Panc1 (cell line): ENCODE results near the gene AHI1. TPM values are rescaled to one million over a fixed set of nuclear protein-coding genes. Genes with fewer than 3 reads are reported as not detected.
A peak's percentile ranks its signal among the peaks of the same experiment; 100 is the strongest.

ENCODE experiments used
- ATAC-seq: fragments of 200-7000 bp; cut with Tn5 transposase; 2 replicates; pipeline ENCODE4 v1.9.1; 2020; ENCODE audit warnings: mild to moderate bottlenecking, moderate library complexity
- BruUV-seq: library from RNA; stranded (reverse); fragments of 400-500 nt; replicated peaks from 2 replicates; lab custom pipeline; 2021; lab: Mats Ljungman, UMichigan
- CTCF ChIA-PET: fragments of 300-600 bp; sonication (Branson Sonifier 250); formaldehyde crosslinking; loops from one replicate; lab custom pipeline; 2022; ENCODE audit warnings: antibody characterized with exemption; lab: Charles Lee
- POLR2A ChIA-PET: fragments of 300-600 bp; sonication (Branson Sonifier 250); formaldehyde crosslinking; loops from one replicate; lab custom pipeline; 2022; ENCODE audit warnings: antibody characterized with exemption; lab: Charles Lee
- DNase-seq: peaks from one replicate; pipeline ENCODE4 v3.0.0-alpha.2; 2010; ENCODE audit warnings: low read depth, low spot score
- H3K27ac ChIP-seq: 2 replicates; pipeline ENCODE4 v1.5.1; 2011; ENCODE audit warnings: mild to moderate bottlenecking, low read length, inconsistent platforms
- H3K27me3 ChIP-seq: fragments of 200-500 bp; sonication (Bioruptor generic); 2 replicates; pipeline ENCODE4 v1.6.0; 2014; ENCODE audit warnings: low read length, inconsistent platforms; ENCODE audit not compliant: control insufficient read depth, insufficient read depth
- H3K36me3 ChIP-seq: fragments of 200-500 bp; sonication (Bioruptor generic); 2 replicates; pipeline ENCODE4 v1.5.1; 2014; ENCODE audit warnings: inconsistent platforms, mild to moderate bottlenecking, low read length, moderate library complexity; ENCODE audit not compliant: control insufficient read depth, insufficient read depth
- H3K4me1 ChIP-seq: 2 replicates; pipeline ENCODE4 v1.5.1; 2011; ENCODE audit warnings: inconsistent platforms, mild to moderate bottlenecking, low read length, moderate library complexity; ENCODE audit not compliant: control insufficient read depth, insufficient read depth
- H3K4me3 ChIP-seq, 2 experiments: 2 replicates each; pipeline ENCODE4 v1.5.1; 2011 to 2012; ENCODE audit warnings: low read depth in 2 of 2, low read length in 2 of 2, mild to moderate bottlenecking in 2 of 2, inconsistent platforms in 1 of 2, moderate library complexity in 1 of 2
- H3K9me3 ChIP-seq: fragments of 200-500 bp; sonication (Bioruptor generic); 2 replicates; pipeline ENCODE4 v1.5.1; 2014; ENCODE audit warnings: low read depth, mild to moderate bottlenecking, inconsistent platforms, low read length, moderate library complexity; ENCODE audit not compliant: control insufficient read depth, insufficient read depth
- CTCF ChIP-seq: fragments of 450-650 bp; IDR thresholded peaks from 2 replicates; pipeline ENCODE4 v1.5.1; 2017; ENCODE audit warnings: mild to moderate bottlenecking
- POLR2AphosphoS5 ChIP-seq: IDR thresholded peaks from 2 replicates; pipeline ENCODE4 v1.6.1; 2012; ENCODE audit warnings: mild to moderate bottlenecking, low read depth, low read length, moderate library complexity
- REST ChIP-seq, 2 experiments: IDR thresholded peaks; 2 replicates each; pipeline ENCODE4 v1.6.1; 2011 to 2012; ENCODE audit warnings: low read depth in 2 of 2, control low read depth in 1 of 2, low read length in 1 of 2, mild to moderate bottlenecking in 1 of 2, moderate library complexity in 1 of 2; ENCODE audit not compliant: insufficient read depth in 1 of 2
- SIN3A ChIP-seq: IDR thresholded peaks from 2 replicates; pipeline ENCODE4 v1.6.1; 2012; ENCODE audit warnings: low read depth, mild to moderate bottlenecking, low read length, moderate library complexity, borderline replicate concordance; ENCODE audit not compliant: insufficient read depth
- TCF7L2 ChIP-seq: IDR thresholded peaks from 2 replicates; pipeline ENCODE4 v1.6.1; 2011; ENCODE audit warnings: mild to moderate bottlenecking, low read depth, low read length, inconsistent platforms
- in situ Hi-C: cut with HindIII; loops from 2 replicates; pipeline ENCODE4 v1.10.0; 2016; ENCODE audit warnings: low sequenced_read_pairs, low pct_unique_long_range_greater_than_20kb
- intact Hi-C: fragments of 100-400 bp; cut with micrococcal nuclease; formaldehyde crosslinking; loops from one replicate; pipeline ENCODE4 v1.10.0; 2022; ENCODE audit not compliant: unreplicated experiment
- total RNA-seq: library from RNA; stranded (reverse); gene quantifications from one replicate; pipeline ENCODE4 v1.2.1, GENCODE V29; 2021; ENCODE audit not compliant: unreplicated experiment

Gene AHI1
- total RNA-seq, 1 experiment from 2014 or later: 22.3 TPM

GRCh38 chr6:135362124-135362523 lies 135.4 kb downstream of the AHI1 start:
- ChIA-PET CTCF (no interaction called here), POLR2A (no interaction called here)
- TF ChIP-seq CTCF (no peak), POLR2AphosphoS5 (no peak)
- H3K4me3 ChIP-seq: no peak overlapping the region
- in situ Hi-C loops (no loop called here), intact Hi-C loops (no loop called here)
- DNase-seq: no peak
- H3K9me3 ChIP-seq: peaks cover 6% of the 10 kb centered on the region; the same call in 1 of the 2 replicates
- ATAC-seq: no peak
- H3K27ac ChIP-seq: no peak overlapping the region
- H3K36me3 ChIP-seq: no peaks in the 10 kb centered on the region
- no TSS peak for BruUV-seq
- H3K4me1 ChIP-seq: no peaks in the 10 kb centered on the region
- H3K27me3 ChIP-seq: no peaks in the 10 kb centered on the region

- Histone ChIP-seq H3K4me3 (no peak overlapping the region), H3K36me3 (no peaks in the 10 kb centered on the region), H3K4me1 (no peaks in the 10 kb centered on the region), H3K9me3 (no peaks in the 10 kb centered on the region), H3K27ac (no peak overlapping the region), H3K27me3 (no peaks in the 10 kb centered on the region)
- DNase-seq (no peak), ATAC-seq (no peak)
- TF ChIP-seq TCF7L2 (no peak), SIN3A (no peak)
- BruUV-seq: no TSS peak
- POLR2A ChIA-PET: no interaction called here
- CTCF ChIA-PET: no interaction called here
- intact Hi-C loops: no loop called here
- in situ Hi-C loops: no loop called here
These were observed 137.3 kb downstream of the AHI1 start for GRCh38 chr6:135360222-135360621.

- Histone ChIP-seq H3K9me3 (no peaks in the 10 kb centered on the region), H3K27me3 (no peaks in the 10 kb centered on the region), H3K36me3 (no peaks in the 10 kb centered on the region), H3K27ac (no peak overlapping the region), H3K4me1 (no peaks in the 10 kb centered on the region), H3K4me3 (no peak overlapping the region)
- ChIA-PET CTCF (no interaction called here), POLR2A (no interaction called here)
- no peak for TF ChIP-seq REST (IDR thresholded peaks at IDR 0.05; ENCODE audit: insufficient read depth in 1 of 2, low read depth in 2 of 2, low read length in 1 of 2)
- no peak for TF ChIP-seq POLR2AphosphoS5
- no peak for TF ChIP-seq CTCF
- no peak for TF ChIP-seq TCF7L2
- no peak for TF ChIP-seq SIN3A
- in situ Hi-C loops (no loop called here), intact Hi-C loops (no loop called here)
- DNase-seq: peak; percentile 2
- no peak for ATAC-seq
- BruUV-seq: no TSS peak
These were observed 138.6 kb downstream of the AHI1 start for GRCh38 chr6:135358985-135359384.
